Measurements from ENCODE around the gene SETD6. TPM values are rescaled to one million over a fixed set of nuclear protein-coding genes. Genes with fewer than 3 reads are reported as not detected.

SETD6 gene
- total RNA-seq, 2 experiments from 2014 or later: 8.1 to 8.5 TPM

Other genes with a start within 250 kb of the SETD6 start
- not detected for gene PRSS54, start 220.5 kb upstream of the SETD6 start, total RNA-seq
- gene GINS3, start 123.0 kb upstream of the SETD6 start, total RNA-seq: 10 to 100 TPM; 19.2 to 20.3 TPM
- 1 to 10 TPM; 3.0 to 3.6 TPM for gene NDRG4, start 15.4 kb upstream of the SETD6 start, total RNA-seq
- gene CNOT1, start 114.3 kb downstream of the SETD6 start, total RNA-seq: 100 to 1,000 TPM; 283 to 287 TPM
- gene SLC38A7, start 169.3 kb downstream of the SETD6 start, total RNA-seq: 1 to 10 TPM; 4.3 to 4.6 TPM
- 100 to 1,000 TPM; 156 to 162 TPM for gene GOT2, start 218.8 kb downstream of the SETD6 start, total RNA-seq